Measurements from ENCODE around the gene DNAH2. TPM values are rescaled to one million over a fixed set of nuclear protein-coding genes. Genes with fewer than 3 reads are reported as not detected.

DNAH2 gene
- polyA plus RNA-seq, 1 donor from 2014 or later, result 2.0 TPM

DNA sequence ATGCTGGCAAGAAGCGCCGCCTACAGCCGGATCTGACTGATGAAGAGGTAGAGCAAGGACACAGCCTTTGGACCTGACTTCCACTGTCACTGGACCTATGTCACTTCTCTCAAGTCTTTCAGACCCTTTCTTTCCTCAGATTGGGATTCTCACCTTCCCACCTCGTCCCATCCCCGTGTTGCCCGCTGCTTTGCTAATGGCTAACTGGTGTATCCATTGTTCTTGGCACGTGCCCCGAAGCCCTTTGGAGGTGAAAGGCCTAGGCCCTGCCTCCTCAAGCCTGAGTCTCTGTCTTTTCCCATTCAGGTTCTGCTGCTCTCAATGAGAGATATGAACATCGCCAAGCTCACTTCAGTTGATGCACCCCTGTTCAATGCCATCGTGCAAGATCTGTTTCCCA lies 63.2 kb downstream of the DNAH2 start:
- TF ChIP-seq POLR2AphosphoS5 (IDR thresholded peaks at IDR 0.05) (no peak), MXI1 (conservative IDR thresholded peaks at IDR 0.05; ENCODE audit: poor library complexity, severe bottlenecking) (no peak), RAD21 (conservative IDR thresholded peaks at IDR 0.05) (no peak), EZH2 (IDR thresholded peaks at IDR 0.05; ENCODE audit: borderline replicate concordance, insufficient read depth, low read length, poor library complexity, severe bottlenecking) (no peak), SMC3 (conservative IDR thresholded peaks at IDR 0.05; ENCODE audit: poor library complexity) (no peak), EP300 (conservative IDR thresholded peaks at IDR 0.05; ENCODE audit: poor library complexity, severe bottlenecking) (no peak)
- TF ChIP-seq, protein P1, sequence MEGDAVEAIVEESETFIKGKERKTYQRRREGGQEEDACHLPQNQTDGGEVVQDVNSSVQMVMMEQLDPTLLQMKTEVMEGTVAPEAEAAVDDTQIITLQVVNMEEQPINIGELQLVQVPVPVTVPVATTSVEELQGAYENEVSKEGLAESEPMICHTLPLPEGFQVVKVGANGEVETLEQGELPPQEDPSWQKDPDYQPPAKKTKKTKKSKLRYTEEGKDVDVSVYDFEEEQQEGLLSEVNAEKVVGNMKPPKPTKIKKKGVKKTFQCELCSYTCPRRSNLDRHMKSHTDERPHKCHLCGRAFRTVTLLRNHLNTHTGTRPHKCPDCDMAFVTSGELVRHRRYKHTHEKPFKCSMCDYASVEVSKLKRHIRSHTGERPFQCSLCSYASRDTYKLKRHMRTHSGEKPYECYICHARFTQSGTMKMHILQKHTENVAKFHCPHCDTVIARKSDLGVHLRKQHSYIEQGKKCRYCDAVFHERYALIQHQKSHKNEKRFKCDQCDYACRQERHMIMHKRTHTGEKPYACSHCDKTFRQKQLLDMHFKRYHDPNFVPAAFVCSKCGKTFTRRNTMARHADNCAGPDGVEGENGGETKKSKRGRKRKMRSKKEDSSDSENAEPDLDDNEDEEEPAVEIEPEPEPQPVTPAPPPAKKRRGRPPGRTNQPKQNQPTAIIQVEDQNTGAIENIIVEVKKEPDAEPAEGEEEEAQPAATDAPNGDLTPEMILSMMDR (IDR thresholded peaks at IDR 0.05; ENCODE audit: poor library complexity, severe bottlenecking), result no peak
- TF ChIP-seq, protein P2, sequence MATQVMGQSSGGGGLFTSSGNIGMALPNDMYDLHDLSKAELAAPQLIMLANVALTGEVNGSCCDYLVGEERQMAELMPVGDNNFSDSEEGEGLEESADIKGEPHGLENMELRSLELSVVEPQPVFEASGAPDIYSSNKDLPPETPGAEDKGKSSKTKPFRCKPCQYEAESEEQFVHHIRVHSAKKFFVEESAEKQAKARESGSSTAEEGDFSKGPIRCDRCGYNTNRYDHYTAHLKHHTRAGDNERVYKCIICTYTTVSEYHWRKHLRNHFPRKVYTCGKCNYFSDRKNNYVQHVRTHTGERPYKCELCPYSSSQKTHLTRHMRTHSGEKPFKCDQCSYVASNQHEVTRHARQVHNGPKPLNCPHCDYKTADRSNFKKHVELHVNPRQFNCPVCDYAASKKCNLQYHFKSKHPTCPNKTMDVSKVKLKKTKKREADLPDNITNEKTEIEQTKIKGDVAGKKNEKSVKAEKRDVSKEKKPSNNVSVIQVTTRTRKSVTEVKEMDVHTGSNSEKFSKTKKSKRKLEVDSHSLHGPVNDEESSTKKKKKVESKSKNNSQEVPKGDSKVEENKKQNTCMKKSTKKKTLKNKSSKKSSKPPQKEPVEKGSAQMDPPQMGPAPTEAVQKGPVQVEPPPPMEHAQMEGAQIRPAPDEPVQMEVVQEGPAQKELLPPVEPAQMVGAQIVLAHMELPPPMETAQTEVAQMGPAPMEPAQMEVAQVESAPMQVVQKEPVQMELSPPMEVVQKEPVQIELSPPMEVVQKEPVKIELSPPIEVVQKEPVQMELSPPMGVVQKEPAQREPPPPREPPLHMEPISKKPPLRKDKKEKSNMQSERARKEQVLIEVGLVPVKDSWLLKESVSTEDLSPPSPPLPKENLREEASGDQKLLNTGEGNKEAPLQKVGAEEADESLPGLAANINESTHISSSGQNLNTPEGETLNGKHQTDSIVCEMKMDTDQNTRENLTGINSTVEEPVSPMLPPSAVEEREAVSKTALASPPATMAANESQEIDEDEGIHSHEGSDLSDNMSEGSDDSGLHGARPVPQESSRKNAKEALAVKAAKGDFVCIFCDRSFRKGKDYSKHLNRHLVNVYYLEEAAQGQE (IDR thresholded peaks at IDR 0.05; ENCODE audit: borderline replicate concordance), result no peak
- Histone ChIP-seq H3K27ac (ENCODE audit: low read length) (no peak overlapping the region), H4K20me1 (ENCODE audit: insufficient read depth) (no peaks in the 10 kb centered on the region), H3K9ac (ENCODE audit: low read length) (no peak overlapping the region), H3K79me2 (replicated peaks; ENCODE audit: insufficient read depth, low read length) (no peaks in the 10 kb centered on the region), H3K27me3 (ENCODE audit: insufficient read depth, low read depth, low read length) (no peaks in the 10 kb centered on the region), H2AFZ (ENCODE audit: low read depth, low read length) (no peak overlapping the region), H3F3A (ENCODE audit: insufficient read depth, low read length, poor library complexity, severe bottlenecking) (no peaks in the 10 kb centered on the region), H3K36me3 (ENCODE audit: insufficient read depth, low read length) (no peaks in the 10 kb centered on the region), H3K9me2 (ENCODE audit: insufficient read depth, low read length) (no peaks in the 10 kb centered on the region), H3K4me3 (ENCODE audit: low read length) (no peak overlapping the region), H3K9me3 (ENCODE audit: low read length) (no peaks in the 10 kb centered on the region), H3K4me2 (ENCODE audit: low read length) (no peak overlapping the region)

DNA sequence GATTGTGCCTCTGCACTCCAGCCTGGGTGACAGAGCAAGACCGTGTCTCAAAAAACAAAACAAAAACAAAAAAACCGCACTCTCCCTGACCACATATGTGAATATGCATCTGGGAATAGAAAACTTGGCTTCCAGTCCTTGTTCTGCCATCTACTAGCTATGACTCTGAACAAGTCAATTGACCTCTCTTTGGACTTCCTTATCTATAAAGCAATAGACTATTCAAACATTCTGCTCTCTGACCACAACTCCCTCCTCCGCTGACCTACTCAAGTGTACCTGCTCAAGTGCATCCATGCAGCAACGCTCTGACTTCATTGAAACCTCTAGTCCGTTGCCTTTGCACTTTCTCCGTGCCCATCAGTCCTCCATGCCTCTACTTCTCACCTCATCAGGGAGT lies 63.9 kb downstream of the DNAH2 start:
- Histone ChIP-seq H3K9me2 (ENCODE audit: insufficient read depth, low read length) (no peaks in the 10 kb centered on the region), H3F3A (ENCODE audit: insufficient read depth, low read length, poor library complexity, severe bottlenecking) (no peaks in the 10 kb centered on the region), H3K79me2 (replicated peaks; ENCODE audit: insufficient read depth, low read length) (no peaks in the 10 kb centered on the region), H3K27me3 (ENCODE audit: insufficient read depth, low read depth, low read length) (no peaks in the 10 kb centered on the region), H4K20me1 (ENCODE audit: insufficient read depth) (no peaks in the 10 kb centered on the region), H3K9me3 (ENCODE audit: low read length) (no peaks in the 10 kb centered on the region), H3K27ac (ENCODE audit: low read length) (no peak overlapping the region), H3K4me2 (ENCODE audit: low read length) (no peak overlapping the region), H3K9ac (ENCODE audit: low read length) (no peak overlapping the region), H2AFZ (ENCODE audit: low read depth, low read length) (no peak overlapping the region), H3K4me3 (ENCODE audit: low read length) (no peak overlapping the region), H3K36me3 (ENCODE audit: insufficient read depth, low read length) (no peaks in the 10 kb centered on the region)
- no peak for TF ChIP-seq RAD21 (conservative IDR thresholded peaks at IDR 0.05)
- TF ChIP-seq EP300 (conservative IDR thresholded peaks at IDR 0.05; ENCODE audit: poor library complexity, severe bottlenecking), result no peak
- no peak for TF ChIP-seq SMC3 (conservative IDR thresholded peaks at IDR 0.05; ENCODE audit: poor library complexity)
- TF ChIP-seq, protein P1 (IDR thresholded peaks at IDR 0.05; ENCODE audit: poor library complexity, severe bottlenecking), result no peak
- TF ChIP-seq MXI1 (conservative IDR thresholded peaks at IDR 0.05; ENCODE audit: poor library complexity, severe bottlenecking), result no peak
- no peak for TF ChIP-seq TAF1 (IDR thresholded peaks at IDR 0.05; ENCODE audit: low read depth)
- TF ChIP-seq, protein P2 (IDR thresholded peaks at IDR 0.05; ENCODE audit: borderline replicate concordance), result no peak
- TF ChIP-seq POLR2AphosphoS5 (IDR thresholded peaks at IDR 0.05), result no peak
- TF ChIP-seq EZH2 (IDR thresholded peaks at IDR 0.05; ENCODE audit: borderline replicate concordance, insufficient read depth, low read length, poor library complexity, severe bottlenecking), result no peak
